GM19324 (cell line): ENCODE data around the gene PAXX.

ENCODE experiments used
- ATAC-seq: cut with Tn5 transposase; IDR thresholded peaks from one replicate; pipeline ENCODE4 v1.9.1; 2021; ENCODE audit warnings: mild to moderate bottlenecking, moderate library complexity; ENCODE audit not compliant: unreplicated experiment, low FRiP score

PAXX gene

GRCh38 chr9:137015540-137015930 lies 23.3 kb downstream of the PAXX start:
- no peak for ATAC-seq

- no peak for ATAC-seq
Observed at GRCh38 chr9:137015976-137016375, 23.8 kb downstream of the PAXX start.

- no peak for ATAC-seq
Observed at GRCh38 chr9:137016436-137016835, 24.2 kb downstream of the PAXX start.

- no peak for ATAC-seq
Observed at GRCh38 chr9:137017071-137017470, 24.8 kb downstream of the PAXX start.

- ATAC-seq: no peak
Observed at GRCh38 chr9:137017791-137018497, 25.7 kb downstream of the PAXX start.

- ATAC-seq: no peak
Observed at GRCh38 chr9:137018761-137019559, 26.7 kb downstream of the PAXX start.

- ATAC-seq: no peak
Observed at GRCh38 chr9:137019891-137020683, 27.9 kb downstream of the PAXX start.

- no peak for ATAC-seq
Observed at GRCh38 chr9:137020771-137021567, 28.7 kb downstream of the PAXX start.

GRCh38 chr9:137021568-137021978 lies 29.4 kb downstream of the PAXX start:
- ATAC-seq: no peak

- no peak for ATAC-seq
Observed at GRCh38 chr9:137021979-137022661, 29.9 kb downstream of the PAXX start.

GRCh38 chr9:137022662-137023008 lies 30.4 kb downstream of the PAXX start:
- ATAC-seq: no peak

GRCh38 chr9:137023157-137023556 lies 30.9 kb downstream of the PAXX start:
- ATAC-seq: no peak

- no peak for ATAC-seq
Observed at GRCh38 chr9:137023583-137023991, 31.4 kb downstream of the PAXX start.

GRCh38 chr9:137025517-137025966 lies 33.3 kb downstream of the PAXX start:
- ATAC-seq: no peak

GRCh38 chr9:137026384-137026783 lies 34.2 kb downstream of the PAXX start:
- no peak for ATAC-seq

- ATAC-seq: no peak
Observed at GRCh38 chr9:137026828-137027227, 34.6 kb downstream of the PAXX start.

- peak; percentile 2 for ATAC-seq
Observed at GRCh38 chr9:137027369-137028262, 35.4 kb downstream of the PAXX start, which contains the start of gene ABCA2. ABCA2 (minus strand) TSS chr9:137028237; CDS start chr9:137028140, 97 bp downstream.

- ATAC-seq: peak; percentile 47
Observed at GRCh38 chr9:137028263-137029057, 36.2 kb downstream of the PAXX start.
